Breast epithelium (tissue), 4 donors: Measurements from ENCODE around the gene TMEM86A. TPM values are rescaled to one million over a fixed set of nuclear protein-coding genes. Genes with fewer than 3 reads are reported as not detected.
"Not testable (repeated sequence)": the region's sequence is repeated elsewhere in the genome, so short reads cannot be mapped to it uniquely, and the experiment has no call there.

Experiments used
- DNase-seq, 2 donors: peaks; one replicate each; pipeline ENCODE4 v3.0.0-alpha.2; 2019; ENCODE audit warnings: low spot score in 2 of 2
- H3K27ac ChIP-seq, 2 donors: fragments of 200-600 bp; sonication (generic) in 1 of 2; one replicate each; pipeline ENCODE4 v1.5.1; 2016 to 2019; ENCODE audit warnings: mild to moderate bottlenecking in 1 of 2
- H3K27me3 ChIP-seq, 2 donors: fragments of 200-600 bp; sonication (generic) in 1 of 2; one replicate each; pipeline versions ENCODE4 v1.5.1 to v1.6.0; 2017 to 2019; ENCODE audit warnings: control low read depth in 1 of 2, mild to moderate bottlenecking in 1 of 2
- H3K36me3 ChIP-seq: fragments of 200-600 bp; one replicate; pipeline ENCODE4 v1.5.1; 2019
- H3K4me1 ChIP-seq, 2 donors: fragments of 200-600 bp; sonication (generic); one replicate each; pipeline ENCODE4 v1.5.1; 2016 to 2019; ENCODE audit warnings: control low read depth in 1 of 2
- H3K4me3 ChIP-seq, 3 donors: fragments of 200-600 bp; sonication (generic); 1 replicate in 2 of 3; 2 replicates in 1 of 3; pipeline ENCODE4 v1.5.1; 2016 to 2019; ENCODE audit warnings: mild to moderate bottlenecking in 3 of 3, moderate library complexity in 2 of 3
- H3K9me3 ChIP-seq, 2 donors: fragments of 200-600 bp; sonication (generic) in 1 of 2; one replicate each; pipeline ENCODE4 v1.5.1; 2016 to 2019; ENCODE audit warnings: control low read depth in 1 of 2
- CTCF ChIP-seq, 3 donors: fragments of 450-650 bp; IDR thresholded peaks; one replicate each; pipeline ENCODE4 v1.5.1; 2016 to 2017; ENCODE audit warnings: antibody characterized with exemption in 3 of 3, mild to moderate bottlenecking in 3 of 3, moderate library complexity in 3 of 3
- POLR2A ChIP-seq: fragments of 450-650 bp; IDR thresholded peaks from one replicate; pipeline ENCODE4 v1.6.1; 2016; ENCODE audit warnings: antibody characterized with exemption, mild to moderate bottlenecking, moderate library complexity
- POLR2AphosphoS5 ChIP-seq, 3 donors: sonication (generic); formaldehyde crosslinking; IDR thresholded peaks; one replicate each; pipeline ENCODE4 v1.6.1; 2017; ENCODE audit warnings: antibody characterized with exemption in 3 of 3
- intact Hi-C: fragments of 100-400 bp; cut with DNase I; formaldehyde crosslinking; loops from one replicate; pipeline ENCODE4 v1.15.1; 2023; ENCODE audit warnings: low total_unique reads
- total RNA-seq, 3 donors: library from RNA; depleted of rRNA; stranded (reverse); fragments of >200 nt; gene quantifications; one replicate each; pipeline ENCODE4 v1.1.0, GENCODE V29; 2016

TMEM86A gene
- total RNA-seq, 3 donors from 2014 or later: 9.9 to 16.7 (median 12.7) TPM

- H3K4me1 ChIP-seq: no peaks in the 10 kb centered on the region
- intact Hi-C loops: no loop called here
- H3K27me3 ChIP-seq: no peaks in the 10 kb centered on the region
- H3K4me3 ChIP-seq: no peak overlapping the region
- TF ChIP-seq POLR2AphosphoS5 (IDR thresholded peaks at IDR 0.05) (no peak), CTCF (IDR thresholded peaks at IDR 0.05) (no peak), POLR2A (no peak)
- H3K9me3 ChIP-seq: no peaks in the 10 kb centered on the region
- no peak for DNase-seq
- no peak overlapping the region for H3K27ac ChIP-seq
- no peaks in the 10 kb centered on the region for H3K36me3 ChIP-seq
These were observed 30.4 kb upstream of the TMEM86A start for GRCh38 chr11:18668131-18668530.

- Histone ChIP-seq H3K9me3 (no peaks in the 10 kb centered on the region), H3K4me1 (no peaks in the 10 kb centered on the region), H3K36me3 (no peaks in the 10 kb centered on the region), H3K4me3 (no peak overlapping the region), H3K27ac (no peak overlapping the region), H3K27me3 (no peaks in the 10 kb centered on the region)
- intact Hi-C loops: no loop called here
- no peak for DNase-seq
- TF ChIP-seq POLR2A: no peak
- TF ChIP-seq CTCF (IDR thresholded peaks at IDR 0.05): no peak
- TF ChIP-seq POLR2AphosphoS5 (IDR thresholded peaks at IDR 0.05): no peak
These were observed 29.4 kb upstream of the TMEM86A start for GRCh38 chr11:18669219-18669596.

- H3K9me3 ChIP-seq: no peaks in the 10 kb centered on the region
- no peaks in the 10 kb centered on the region for H3K36me3 ChIP-seq
- no peak overlapping the region for H3K27ac ChIP-seq
- intact Hi-C loops: no loop called here
- no peak overlapping the region for H3K4me3 ChIP-seq
- H3K27me3 ChIP-seq: no peaks in the 10 kb centered on the region
- DNase-seq: no peak
- no peaks in the 10 kb centered on the region for H3K4me1 ChIP-seq
- TF ChIP-seq POLR2AphosphoS5 (IDR thresholded peaks at IDR 0.05): no peak
- TF ChIP-seq POLR2A: no peak
- TF ChIP-seq CTCF (IDR thresholded peaks at IDR 0.05): no peak
These were observed 28.9 kb upstream of the TMEM86A start for GRCh38 chr11:18669711-18670110.

GRCh38 chr11:18671246-18671645 lies 27.3 kb upstream of the TMEM86A start:
- TF ChIP-seq POLR2A (no peak), POLR2AphosphoS5 (IDR thresholded peaks at IDR 0.05) (no peak), CTCF (IDR thresholded peaks at IDR 0.05) (no peak)
- intact Hi-C loops: no loop called here
- H3K4me3 ChIP-seq: no peak overlapping the region
- DNase-seq: no peak
- no peaks in the 10 kb centered on the region for H3K9me3 ChIP-seq
- no peaks in the 10 kb centered on the region for H3K27me3 ChIP-seq
- H3K27ac ChIP-seq: no peak overlapping the region
- H3K4me1 ChIP-seq: no peaks in the 10 kb centered on the region
- H3K36me3 ChIP-seq: no peaks in the 10 kb centered on the region

- H3K9me3 ChIP-seq, H3K27ac ChIP-seq, intact Hi-C loops, DNase-seq, H3K36me3 ChIP-seq, H3K4me1 ChIP-seq, H3K27me3 ChIP-seq, H3K4me3 ChIP-seq: not testable (repeated sequence)
These were observed 26.4 kb upstream of the TMEM86A start for GRCh38 chr11:18672209-18672608.

- H3K4me3 ChIP-seq: no peak overlapping the region
- TF ChIP-seq POLR2A: no peak
- no peak for TF ChIP-seq CTCF (IDR thresholded peaks at IDR 0.05)
- no peak for TF ChIP-seq POLR2AphosphoS5 (IDR thresholded peaks at IDR 0.05)
- intact Hi-C loops: no loop called here
- no peaks in the 10 kb centered on the region for H3K9me3 ChIP-seq
- no peak for DNase-seq
- H3K36me3 ChIP-seq: no peaks in the 10 kb centered on the region
- H3K4me1 ChIP-seq: no peaks in the 10 kb centered on the region
- H3K27ac ChIP-seq: no peak overlapping the region
- no peaks in the 10 kb centered on the region for H3K27me3 ChIP-seq
These were observed 21.8 kb upstream of the TMEM86A start for GRCh38 chr11:18676803-18677202.
